ENCODE data around the gene PRAMEF1. TPM values are rescaled to one million over a fixed set of nuclear protein-coding genes. Genes with fewer than 3 reads are reported as not detected.

PRAMEF1 gene
- total RNA-seq (2022; extraction: Qiagen RNA extraction; ENCODE audit: low read depth) = not detected in 5 replicates

GRCh38 chr1:12791097-12791496 is at the start of gene PRAMEF1:
Gene PRAMEF1 (plus strand): TSS chr1:12791397. CDS start chr1:12793228, 1,831 bp downstream.

GRCh38 chr1:12745992-12746323 is 45.2 kb upstream of the PRAMEF1 start, which contains the start of gene CFAP107:
Gene CFAP107 (plus strand): TSS chr1:12746200. CDS start chr1:12746431, 231 bp downstream.

GRCh38 chr1:12773438-12773837 is 17.8 kb upstream of the PRAMEF1 start, which contains the start of gene PRAMEF12:
Gene PRAMEF12 (plus strand): TSS chr1:12773738. CDS start chr1:12774868, 1,130 bp downstream.

GRCh38 chr1:12831310-12831709 is 40.1 kb downstream of the PRAMEF1 start, which contains the start of gene PRAMEF11:
Gene PRAMEF11 (minus strand): TSS chr1:12831410. CDS start chr1:12828789, 2,621 bp downstream.

Other genes starting within 250 kb of the PRAMEF1 start
- gene DHRS3, start 173.2 kb upstream of the PRAMEF1 start, total RNA-seq (2022; extraction: Qiagen RNA extraction; ENCODE audit: low read depth) = 42.4 to 56.0 TPM (median 54.9 TPM) in 5 replicates
- not detected in 5 replicates for gene AADACL4, start 147.3 kb upstream of the PRAMEF1 start, total RNA-seq (2022; extraction: Qiagen RNA extraction; ENCODE audit: low read depth)
- not detected in 5 replicates for gene AADACL3, start 75.3 kb upstream of the PRAMEF1 start, total RNA-seq (2022; extraction: Qiagen RNA extraction; ENCODE audit: low read depth)
- gene CFAP107, start 45.2 kb upstream of the PRAMEF1 start, total RNA-seq (2022; extraction: Qiagen RNA extraction; ENCODE audit: low read depth) = not detected in 5 replicates
- gene PRAMEF12, start 17.7 kb upstream of the PRAMEF1 start, total RNA-seq (2022; extraction: Qiagen RNA extraction; ENCODE audit: low read depth) = not detected in 5 replicates
- not detected in 5 replicates for gene PRAMEF11, start 40.0 kb downstream of the PRAMEF1 start, total RNA-seq (2022; extraction: Qiagen RNA extraction; ENCODE audit: low read depth)
- gene HNRNPCL1, start 57.3 kb downstream of the PRAMEF1 start, total RNA-seq (2022; extraction: Qiagen RNA extraction; ENCODE audit: low read depth) = 0.12 TPM in 1 of 5 replicates, not detected in the others
- gene PRAMEF2, start 65.7 kb downstream of the PRAMEF1 start, total RNA-seq (2022; extraction: Qiagen RNA extraction; ENCODE audit: low read depth) = 0.08 to 0.10 TPM in 2 of 5 replicates, not detected in the others
- gene PRAMEF4, start 94.8 kb downstream of the PRAMEF1 start, total RNA-seq (2022; extraction: Qiagen RNA extraction; ENCODE audit: low read depth) = not detected in 5 replicates
- gene PRAMEF10, start 106.9 kb downstream of the PRAMEF1 start, total RNA-seq (2022; extraction: Qiagen RNA extraction; ENCODE audit: low read depth) = not detected in 5 replicates
- not detected in 5 replicates for gene PRAMEF7, start 125.2 kb downstream of the PRAMEF1 start, total RNA-seq (2022; extraction: Qiagen RNA extraction; ENCODE audit: low read depth)
- gene PRAMEF6, start 156.2 kb downstream of the PRAMEF1 start, total RNA-seq (2022; extraction: Qiagen RNA extraction; ENCODE audit: low read depth) = not detected in 5 replicates

Data from A549 treated with GW870086 at 1 μM for 4 hours (cell line).